Esophagus squamous epithelium (tissue), 5 donors: ENCODE measurements around the gene LCN10. TPM values are rescaled to one million over a fixed set of nuclear protein-coding genes. Genes with fewer than 3 reads are reported as not detected.

Experiments
- DNase-seq: peaks from one replicate; lab custom pipeline; 2025; lab: John Stamatoyannopoulos, UW
- H3K27ac ChIP-seq, 4 donors: fragments of 200-600 bp; sonication (generic); one replicate each; pipeline ENCODE4 v1.5.1; 2016 to 2019; ENCODE audit warnings: mild to moderate bottlenecking in 1 of 4
- H3K27me3 ChIP-seq, 4 donors: fragments of 200-600 bp; sonication (generic); 1 replicate in 3 of 4; 2 replicates in 1 of 4; pipeline versions ENCODE4 v1.5.1 to v1.6.0; 2017 to 2021; ENCODE audit warnings: antibody characterized with exemption in 1 of 4
- H3K36me3 ChIP-seq, 3 donors: fragments of 200-600 bp; sonication (generic); one replicate each; pipeline ENCODE4 v1.5.1; 2016 to 2019
- H3K4me1 ChIP-seq, 3 donors: fragments of 200-600 bp; sonication (generic); one replicate each; pipeline ENCODE4 v1.5.1; 2017 to 2019
- H3K4me3 ChIP-seq, 4 donors: fragments of 200-600 bp; sonication (generic); 1 replicate in 3 of 4; 2 replicates in 1 of 4; pipeline ENCODE4 v1.5.1; 2016 to 2019; ENCODE audit warnings: mild to moderate bottlenecking in 2 of 4, moderate library complexity in 1 of 4
- H3K9me3 ChIP-seq, 3 donors: fragments of 200-600 bp; sonication (generic); one replicate each; pipeline ENCODE4 v1.5.1; 2016 to 2019
- POLR2A ChIP-seq, 4 donors: fragments of 450-650 bp; IDR thresholded peaks; one replicate each; pipeline ENCODE4 v1.6.1; 2017; ENCODE audit warnings: antibody characterized with exemption in 4 of 4, mild to moderate bottlenecking in 4 of 4, moderate library complexity in 3 of 4
- WGBS, 2 donors: methylation state at CpG; one replicate each; pipeline ENCODE4 v1.1.5; 2018; 5-methylcytosine and 5-hydroxymethylcytosine counted together
- intact Hi-C: fragments of 100-400 bp; cut with DNase I; formaldehyde crosslinking; loops from one replicate; pipeline ENCODE4 v1.15.0; 2022
- total RNA-seq, 4 donors: library from RNA; depleted of rRNA; stranded (reverse); fragments of >200 nt; gene quantifications; one replicate each; pipeline ENCODE4 v1.1.0, GENCODE V29; 2016
- TF ChIP-seq, protein P1 (sequence below), 6 experiments: fragments of 450-650 bp in 4 of 6; fragments of 200-600 bp in 2 of 6; sonication (generic) in 2 of 6; IDR thresholded peaks; one replicate each; pipeline ENCODE4 v1.5.1; 2016 to 2019; ENCODE audit warnings: antibody characterized with exemption in 6 of 6, mild to moderate bottlenecking in 4 of 6, moderate library complexity in 4 of 6
- donor health status: DM: yes; HTN: yes; CAD: no.

Gene LCN10
- total RNA-seq, 4 donors from 2014 or later, result 0.64 to 3.8 (median 2.2) TPM

DNA sequence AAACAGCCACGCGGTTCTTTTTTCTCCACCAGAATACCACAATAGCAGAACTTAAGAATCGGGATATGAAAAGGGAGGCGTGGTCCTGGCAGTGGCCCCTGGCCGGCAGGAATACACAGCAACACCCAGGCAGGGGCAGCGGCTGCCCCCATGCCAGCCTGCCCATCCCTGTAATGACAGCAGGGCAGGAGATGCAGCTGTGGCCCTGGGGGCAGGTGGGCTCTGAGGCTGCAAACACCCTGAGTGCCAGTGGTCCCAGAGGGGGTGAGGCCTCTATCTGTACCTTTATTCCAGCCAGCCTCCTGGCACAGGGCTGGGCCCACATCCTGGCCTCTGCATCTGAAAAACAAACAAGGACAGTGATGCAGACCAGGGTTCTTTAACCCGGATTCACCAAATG is 18.0 kb downstream of the LCN10 start:
- intact Hi-C loops, result no loop called here
- TF ChIP-seq, protein P1, sequence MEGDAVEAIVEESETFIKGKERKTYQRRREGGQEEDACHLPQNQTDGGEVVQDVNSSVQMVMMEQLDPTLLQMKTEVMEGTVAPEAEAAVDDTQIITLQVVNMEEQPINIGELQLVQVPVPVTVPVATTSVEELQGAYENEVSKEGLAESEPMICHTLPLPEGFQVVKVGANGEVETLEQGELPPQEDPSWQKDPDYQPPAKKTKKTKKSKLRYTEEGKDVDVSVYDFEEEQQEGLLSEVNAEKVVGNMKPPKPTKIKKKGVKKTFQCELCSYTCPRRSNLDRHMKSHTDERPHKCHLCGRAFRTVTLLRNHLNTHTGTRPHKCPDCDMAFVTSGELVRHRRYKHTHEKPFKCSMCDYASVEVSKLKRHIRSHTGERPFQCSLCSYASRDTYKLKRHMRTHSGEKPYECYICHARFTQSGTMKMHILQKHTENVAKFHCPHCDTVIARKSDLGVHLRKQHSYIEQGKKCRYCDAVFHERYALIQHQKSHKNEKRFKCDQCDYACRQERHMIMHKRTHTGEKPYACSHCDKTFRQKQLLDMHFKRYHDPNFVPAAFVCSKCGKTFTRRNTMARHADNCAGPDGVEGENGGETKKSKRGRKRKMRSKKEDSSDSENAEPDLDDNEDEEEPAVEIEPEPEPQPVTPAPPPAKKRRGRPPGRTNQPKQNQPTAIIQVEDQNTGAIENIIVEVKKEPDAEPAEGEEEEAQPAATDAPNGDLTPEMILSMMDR (IDR thresholded peaks at IDR 0.05), result no peak
- TF ChIP-seq POLR2A (IDR thresholded peaks at IDR 0.05), result no peak
- no peak overlapping the region for H3K27ac ChIP-seq
- H3K36me3 ChIP-seq, result peaks cover 23 to 56% (median 41%) of the 10 kb centered on the region in 3 donors
- H3K27me3 ChIP-seq, result no peaks in the 10 kb centered on the region
- no peak for DNase-seq
- WGBS, 2 donors, result 54 to 80% methylated on average over 7 of the region's 7 CpGs
- H3K4me3 ChIP-seq, result no peak overlapping the region
- H3K4me1 ChIP-seq, result peaks cover 65 to 94% (median 79%) of the 10 kb centered on the region in 3 donors
- no peaks in the 10 kb centered on the region for H3K9me3 ChIP-seq

DNA sequence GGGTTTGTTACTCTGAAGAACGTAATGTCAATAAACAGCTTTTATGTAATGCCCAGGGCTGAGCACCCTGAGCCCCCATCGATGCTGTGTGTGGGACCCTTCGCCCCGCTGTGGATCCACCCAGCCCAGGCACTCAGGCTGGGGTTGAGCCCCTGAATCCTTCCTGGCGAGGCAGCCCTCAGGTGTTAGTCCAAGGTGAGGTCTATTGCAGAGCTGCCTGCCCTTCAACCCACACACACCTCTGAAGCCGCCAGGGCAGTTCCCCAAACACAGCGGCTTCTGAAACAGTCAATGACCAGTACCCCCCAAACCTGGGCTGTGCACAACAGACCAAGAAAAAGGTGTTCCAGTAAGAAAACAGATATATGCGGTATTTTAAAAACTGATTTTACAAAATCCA is 18.8 kb downstream of the LCN10 start:
- intact Hi-C loops, result no loop called here
- H3K9me3 ChIP-seq, result no peaks in the 10 kb centered on the region
- WGBS, 2 donors, result 83 to 92% methylated on average over 4 to 7 of the region's 8 CpGs
- peaks cover 23 to 56% (median 41%) of the 10 kb centered on the region in 3 donors for H3K36me3 ChIP-seq
- TF ChIP-seq, protein P1 (IDR thresholded peaks at IDR 0.05), result no peak
- no peak for TF ChIP-seq POLR2A (IDR thresholded peaks at IDR 0.05)
- H3K4me3 ChIP-seq, result no peak overlapping the region
- peaks cover 68 to 95% (median 81%) of the 10 kb centered on the region in 3 donors for H3K4me1 ChIP-seq
- peaks cover 0 to 4% (median 0%) of the 10 kb centered on the region in 4 donors for H3K27me3 ChIP-seq
- no peak overlapping the region for H3K27ac ChIP-seq
- DNase-seq, result no peak

DNA sequence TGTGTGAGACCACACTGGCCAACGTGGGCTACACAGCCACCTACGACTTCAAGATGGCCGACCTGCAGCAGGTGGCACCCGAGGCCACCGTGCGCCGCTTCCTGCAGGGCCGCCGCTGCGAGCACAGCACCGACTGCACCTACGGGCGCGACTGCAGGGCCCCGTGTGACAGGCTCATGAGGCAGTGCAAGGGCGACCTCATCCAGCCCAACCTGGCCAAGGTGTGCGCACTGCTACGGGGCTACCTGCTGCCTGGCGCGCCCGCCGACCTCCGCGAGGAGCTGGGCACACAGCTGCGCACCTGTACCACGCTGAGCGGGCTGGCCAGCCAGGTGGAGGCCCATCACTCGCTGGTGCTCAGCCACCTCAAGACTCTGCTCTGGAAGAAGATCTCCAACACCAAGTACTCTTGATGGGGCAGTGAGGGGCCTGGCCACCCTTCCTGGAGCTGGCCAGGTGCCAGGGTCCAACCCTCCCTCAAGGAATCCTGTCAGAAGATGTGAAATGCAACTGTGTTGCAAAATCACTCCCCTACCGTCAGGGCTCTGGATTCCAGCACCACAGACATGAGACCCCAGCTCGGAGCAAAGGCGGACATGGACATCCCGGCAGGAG is 19.3 kb downstream of the LCN10 start:
- TF ChIP-seq POLR2A (IDR thresholded peaks at IDR 0.05), result no peak
- TF ChIP-seq, protein P1 (IDR thresholded peaks at IDR 0.05), result no peak
- Histone ChIP-seq H3K27me3 (peaks cover 0 to 4% (median 0%) of the 10 kb centered on the region in 4 donors), H3K27ac (no peak overlapping the region), H3K4me1 (peaks cover 67 to 95% (median 76%) of the 10 kb centered on the region in 3 donors), H3K9me3 (no peaks in the 10 kb centered on the region), H3K36me3 (peaks cover 23 to 56% (median 41%) of the 10 kb centered on the region in 3 donors), H3K4me3 (no peak overlapping the region)
- DNase-seq, result no peak
- intact Hi-C loops, result no loop called here
- WGBS, 2 donors, result 57 to 89% methylated on average over 2 to 10 of the region's 32 CpGs

DNA sequence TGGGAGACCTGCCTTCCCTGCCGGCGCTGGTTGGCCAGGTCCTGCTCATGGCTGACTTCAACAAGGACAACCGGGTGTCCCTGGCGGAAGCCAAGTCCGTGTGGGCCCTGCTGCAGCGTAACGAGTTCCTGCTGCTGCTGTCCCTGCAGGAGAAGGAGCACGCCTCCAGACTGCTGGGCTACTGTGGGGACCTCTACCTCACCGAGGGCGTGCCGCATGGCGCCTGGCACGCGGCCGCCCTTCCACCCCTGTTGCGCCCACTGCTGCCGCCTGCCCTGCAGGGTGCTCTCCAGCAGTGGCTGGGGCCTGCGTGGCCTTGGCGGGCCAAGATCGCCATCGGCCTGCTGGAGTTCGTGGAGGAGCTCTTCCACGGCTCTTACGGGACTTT is 19.8 kb downstream of the LCN10 start:
- no peak overlapping the region for H3K4me3 ChIP-seq
- H3K27me3 ChIP-seq, result peaks cover 0 to 4% (median 0%) of the 10 kb centered on the region in 4 donors
- no peaks in the 10 kb centered on the region for H3K9me3 ChIP-seq
- H3K27ac ChIP-seq, result no peak overlapping the region
- WGBS, 2 donors, result 79 to 84% methylated on average over 5 to 9 of the region's 24 CpGs
- DNase-seq, result no peak
- TF ChIP-seq POLR2A (IDR thresholded peaks at IDR 0.05), result no peak
- TF ChIP-seq, protein P1 (IDR thresholded peaks at IDR 0.05), result no peak
- peaks cover 23 to 56% (median 41%) of the 10 kb centered on the region in 3 donors for H3K36me3 ChIP-seq
- H3K4me1 ChIP-seq, result peaks cover 67 to 93% (median 76%) of the 10 kb centered on the region in 3 donors
- intact Hi-C loops, result no loop called here
